Activated effector memory CD4-positive, alpha-beta T cell treated with Interleukin-2 at 50 U/mL for 16 hours (primary cell): Measurements from ENCODE around the gene RIMS1.

Experiments used
- DNase-seq: peaks from one replicate; pipeline ENCODE4 v3.0.0-alpha.2; 2020

Gene RIMS1

DNA sequence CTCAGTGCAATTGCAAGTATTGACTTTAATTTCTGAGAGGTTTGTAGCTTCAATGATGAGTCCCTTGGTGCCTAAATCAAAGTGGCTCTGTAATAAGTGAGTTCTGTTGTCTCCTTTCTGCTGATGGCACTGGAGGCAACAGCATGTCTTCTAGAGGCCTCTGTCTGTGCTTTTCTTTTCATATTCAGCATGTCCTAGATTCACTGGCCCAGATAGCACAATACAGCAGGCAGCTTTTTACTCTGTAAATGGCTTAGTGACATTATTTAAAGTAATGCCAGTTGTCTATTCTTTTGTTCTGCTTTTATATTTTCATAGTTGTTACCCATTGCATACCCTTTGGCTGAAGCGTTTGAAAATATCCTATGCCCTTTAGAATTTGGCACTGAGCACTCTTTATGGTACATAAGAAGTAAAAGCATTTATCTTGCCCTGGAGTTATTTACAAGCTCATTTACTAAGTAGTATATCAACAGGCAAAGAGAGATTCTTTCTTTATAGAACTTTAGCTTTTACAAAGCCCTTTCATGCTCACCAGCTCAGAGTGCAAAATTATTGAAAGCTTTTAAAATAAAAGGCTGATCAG is 464.0 kb downstream of the RIMS1 start:
- no peak for DNase-seq

DNA sequence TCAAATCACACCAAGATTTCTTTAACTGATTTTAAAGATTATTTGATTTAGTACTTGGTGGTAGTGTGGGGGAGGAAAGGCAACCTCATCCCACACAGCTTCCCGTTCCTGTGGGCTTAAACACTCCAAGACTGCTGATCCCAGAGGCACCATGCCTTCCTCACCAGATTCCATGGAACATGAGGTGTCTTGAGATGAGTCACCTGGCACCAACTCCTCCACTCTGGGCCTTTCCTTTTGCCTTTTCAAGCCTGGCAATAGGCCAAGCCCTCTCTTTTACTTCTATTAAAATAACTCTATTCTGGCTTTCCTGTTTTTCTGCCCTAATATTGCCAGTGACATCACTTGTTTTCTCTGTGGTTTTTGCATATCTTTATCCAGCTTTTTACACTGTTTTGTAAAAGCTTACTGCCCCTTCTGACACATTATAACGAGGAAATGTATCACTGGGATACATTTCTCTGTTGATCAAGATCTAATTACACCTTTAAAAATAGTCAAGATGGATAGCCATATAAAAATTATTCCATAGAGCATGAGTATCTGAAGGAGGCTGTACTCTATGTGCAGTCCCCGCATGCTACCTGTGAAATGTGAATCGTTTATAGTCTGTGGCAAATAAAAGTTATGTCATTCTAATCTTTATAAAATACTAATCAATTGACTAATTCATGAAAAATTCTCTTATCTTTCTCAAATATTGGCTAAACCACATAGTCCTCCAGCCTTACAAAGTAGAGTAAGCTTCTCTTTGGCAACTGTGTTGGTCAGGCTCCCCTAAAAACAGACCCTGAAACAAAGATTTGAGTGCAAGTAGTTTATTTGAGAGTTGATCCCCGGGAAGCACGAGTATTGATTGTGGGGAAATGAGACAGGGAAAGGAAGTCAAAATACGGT is 477.7 kb downstream of the RIMS1 start:
- no peak for DNase-seq

DNA sequence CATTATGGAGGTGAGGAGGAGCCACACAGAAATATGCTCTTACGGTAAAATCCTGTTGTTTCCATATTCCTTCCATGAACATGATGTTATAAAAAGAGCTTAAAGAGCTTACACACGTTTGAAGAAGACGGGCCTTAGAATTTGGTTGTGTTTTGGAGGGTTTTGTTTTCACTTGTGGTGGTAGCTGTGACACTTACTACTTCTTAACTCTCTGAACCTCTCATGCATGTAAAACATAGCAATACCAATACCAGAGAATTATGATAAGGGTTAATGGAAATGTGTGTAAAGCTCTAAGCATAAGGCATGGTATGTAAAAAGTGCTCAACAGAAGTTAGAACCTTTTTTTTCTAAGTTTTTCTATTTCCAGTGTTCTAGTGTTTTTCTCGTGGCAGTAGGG is 479.4 kb downstream of the RIMS1 start:
- no peak for DNase-seq

DNA sequence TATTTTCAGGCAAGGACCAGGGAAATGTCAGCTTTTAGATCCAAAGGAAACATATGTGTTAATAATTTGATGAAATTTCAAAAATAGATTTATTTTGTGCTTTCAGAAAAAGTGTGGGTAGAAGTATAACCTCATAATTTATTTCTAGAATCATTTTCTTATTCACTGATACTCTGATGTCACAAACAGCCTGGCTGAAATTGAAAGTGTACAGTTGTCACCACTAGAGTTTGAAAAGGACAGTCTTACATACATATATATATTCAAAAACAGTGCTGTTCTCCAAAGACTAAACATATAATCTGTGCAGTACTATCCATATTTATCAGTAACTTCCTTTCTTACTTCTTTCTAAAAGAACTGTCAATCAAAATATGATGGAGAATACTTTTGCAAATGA is 481.1 kb downstream of the RIMS1 start:
- no peak for DNase-seq

DNA sequence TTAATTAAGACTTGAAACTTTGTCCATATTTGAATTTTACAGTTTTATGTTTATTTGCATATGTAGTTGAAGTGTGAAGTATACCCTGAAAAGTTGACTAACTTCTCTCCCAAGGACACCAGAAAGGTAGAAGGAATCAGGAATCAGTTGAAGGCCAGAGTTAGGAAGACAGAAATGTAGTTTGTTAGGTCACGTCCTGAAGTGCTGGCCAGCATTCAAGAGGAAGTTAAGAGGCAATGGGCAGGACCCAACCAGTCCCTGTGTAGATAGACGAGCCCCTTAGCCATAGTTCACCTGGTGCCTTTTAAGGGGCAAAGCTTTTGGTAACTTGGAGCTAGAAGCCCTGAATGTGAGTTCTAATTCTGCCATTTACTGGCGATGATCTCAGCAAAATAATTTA is 485.1 kb downstream of the RIMS1 start:
- no peak for DNase-seq

DNA sequence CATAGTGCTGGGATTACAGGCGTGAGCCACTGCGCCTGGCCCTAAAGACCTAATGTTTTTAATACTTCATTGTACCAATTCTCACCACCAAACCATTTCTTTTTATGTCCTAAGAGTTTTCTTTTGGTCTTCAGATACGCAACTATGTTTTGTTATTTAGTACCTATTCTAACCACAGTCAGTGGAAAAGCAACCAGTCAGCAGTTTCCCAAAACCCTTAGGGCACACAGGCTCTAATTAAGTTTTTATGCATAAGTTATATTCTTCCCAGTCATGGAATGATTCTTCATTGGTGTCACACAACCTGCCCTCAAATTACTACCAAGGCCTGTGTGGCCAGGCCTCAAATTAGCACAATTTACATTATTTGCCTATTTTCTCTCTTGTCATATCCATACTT is 487.8 kb downstream of the RIMS1 start:
- no peak for DNase-seq

DNA sequence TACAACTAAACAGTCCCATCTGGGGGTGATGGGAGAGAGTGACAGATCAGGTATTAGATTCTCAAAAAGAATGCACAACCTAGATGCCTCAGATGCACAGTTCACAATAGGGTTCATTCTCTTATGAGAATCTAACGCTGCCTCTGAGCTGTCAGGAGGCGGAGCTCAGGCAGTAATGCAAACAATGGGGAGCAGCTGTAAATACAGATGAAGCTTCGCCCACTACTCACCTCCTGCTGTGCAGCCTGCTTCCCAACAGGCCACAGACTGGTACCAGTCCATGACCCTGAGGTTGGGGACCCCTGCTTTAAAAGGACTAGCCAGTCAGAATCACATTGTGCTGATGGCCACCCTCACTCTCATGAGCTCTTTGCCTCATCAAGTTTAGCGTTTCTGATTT is 488.5 kb downstream of the RIMS1 start:
- no peak for DNase-seq

DNA sequence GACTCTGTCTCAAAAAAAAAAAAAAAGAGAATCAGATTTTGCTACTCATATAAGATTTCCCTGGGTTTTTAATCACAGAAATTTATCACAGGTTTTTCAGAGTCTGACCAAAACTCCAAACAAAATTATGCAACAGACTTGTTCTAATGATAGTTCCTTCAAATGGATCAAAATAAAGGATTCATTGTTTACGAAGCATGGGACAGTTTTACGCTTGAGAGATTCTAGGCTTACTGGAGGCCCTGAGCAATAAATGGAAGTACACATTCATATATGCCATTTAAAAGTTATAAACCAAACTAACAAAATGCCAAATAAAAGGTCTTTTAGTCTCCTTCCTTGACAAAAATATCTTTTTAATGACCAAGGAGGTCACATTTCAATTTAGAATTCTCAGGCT is 490.4 kb downstream of the RIMS1 start:
- no peak for DNase-seq

DNA sequence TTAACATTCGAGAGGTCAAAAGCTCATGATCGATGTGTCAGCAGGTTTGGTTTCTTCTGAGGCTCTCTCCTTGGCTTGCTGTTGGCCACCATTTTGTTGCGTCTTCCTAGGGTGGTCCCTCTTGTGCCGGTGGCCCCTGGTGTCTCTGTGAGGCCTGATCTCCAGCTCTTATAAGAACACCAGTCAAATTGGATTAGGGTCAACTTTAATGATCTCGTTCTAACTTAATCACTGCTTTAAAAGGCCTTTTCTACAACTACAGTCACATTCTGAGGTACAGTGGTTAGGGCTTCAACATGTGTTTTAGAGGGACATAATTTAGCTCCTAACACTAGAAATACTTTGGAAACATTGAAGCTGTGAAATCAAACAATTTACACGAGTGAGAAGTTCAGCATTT is 494.7 kb downstream of the RIMS1 start:
- DNase-seq = no peak

DNA sequence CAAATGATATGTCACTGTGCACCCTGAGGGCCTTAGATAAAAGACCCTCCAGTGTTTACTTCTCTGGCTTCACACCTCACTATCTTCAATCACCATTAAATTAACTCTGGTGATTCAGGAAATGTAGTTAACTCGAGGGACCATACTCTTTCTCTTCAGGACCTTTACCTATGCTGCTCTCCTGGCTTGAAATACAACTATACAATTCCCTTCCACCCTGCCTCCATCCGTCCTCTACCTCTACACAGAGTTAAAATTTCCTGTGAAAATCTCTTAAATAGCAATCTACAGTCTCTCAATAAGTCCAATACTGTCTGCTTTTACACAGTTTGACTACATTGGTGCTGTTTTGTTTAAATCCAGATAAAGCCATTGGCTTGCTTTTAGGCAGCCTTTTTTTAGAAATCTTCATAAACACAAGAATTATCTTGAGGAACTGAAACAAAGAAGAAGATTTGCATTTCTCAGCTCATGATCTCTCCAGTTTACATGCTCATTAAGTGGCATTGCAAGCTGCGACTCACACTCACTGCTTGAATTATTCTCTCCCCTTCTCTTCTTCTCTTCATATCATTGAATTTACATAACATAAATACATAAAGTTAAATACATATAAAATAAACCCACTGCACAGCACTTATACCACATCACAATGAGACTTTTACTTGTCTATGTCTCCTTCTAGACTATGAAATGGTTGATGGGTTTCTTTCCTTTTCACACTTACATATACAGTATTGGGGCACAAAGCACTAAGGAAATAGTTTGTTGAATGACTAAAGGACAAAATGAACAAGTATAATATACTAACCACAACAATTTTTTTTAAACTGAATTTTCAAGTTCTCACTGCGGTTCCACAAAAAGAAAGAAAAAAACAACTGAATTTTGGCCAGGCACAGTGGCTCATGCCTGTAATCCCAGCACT is 496.5 kb downstream of the RIMS1 start:
- no peak for DNase-seq

DNA sequence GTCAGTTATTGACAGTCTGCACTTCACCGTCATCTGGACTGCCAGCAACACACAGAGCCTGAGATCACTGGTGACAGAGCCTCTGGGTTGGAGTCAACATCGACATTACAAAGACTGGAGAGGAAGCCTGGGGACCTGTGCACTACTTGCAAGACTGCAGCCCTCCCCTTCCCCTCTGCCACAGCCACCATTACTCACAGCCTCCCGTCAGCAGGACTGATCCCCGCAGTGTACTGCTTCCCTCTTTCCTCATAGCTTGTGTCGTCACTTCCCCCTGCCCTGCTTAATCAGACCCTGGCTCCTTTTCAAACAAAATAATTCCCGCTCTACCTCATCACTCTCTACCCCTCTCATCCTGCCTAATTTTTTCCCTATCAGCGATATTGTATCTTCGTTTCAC is 500.0 kb downstream of the RIMS1 start:
- DNase-seq = no peak

DNA sequence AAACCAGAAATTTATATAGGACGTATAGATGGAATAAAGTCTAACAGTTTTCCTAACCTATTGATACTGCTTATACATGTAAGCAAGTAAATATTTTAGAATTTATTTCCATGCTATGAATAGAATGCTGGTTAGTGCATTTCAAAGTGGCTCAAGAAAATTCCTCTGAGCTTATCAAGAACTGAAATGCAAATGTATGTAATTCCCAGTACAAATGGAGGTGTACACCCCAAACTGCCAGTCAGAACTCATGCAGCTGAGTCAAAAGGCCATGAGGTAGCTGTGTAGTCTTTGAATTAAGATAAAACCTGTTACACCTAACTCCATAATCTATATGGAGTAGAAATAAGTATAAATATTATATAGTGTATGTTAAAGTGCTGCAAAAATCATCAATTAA is 503.3 kb downstream of the RIMS1 start:
- no peak for DNase-seq

DNA sequence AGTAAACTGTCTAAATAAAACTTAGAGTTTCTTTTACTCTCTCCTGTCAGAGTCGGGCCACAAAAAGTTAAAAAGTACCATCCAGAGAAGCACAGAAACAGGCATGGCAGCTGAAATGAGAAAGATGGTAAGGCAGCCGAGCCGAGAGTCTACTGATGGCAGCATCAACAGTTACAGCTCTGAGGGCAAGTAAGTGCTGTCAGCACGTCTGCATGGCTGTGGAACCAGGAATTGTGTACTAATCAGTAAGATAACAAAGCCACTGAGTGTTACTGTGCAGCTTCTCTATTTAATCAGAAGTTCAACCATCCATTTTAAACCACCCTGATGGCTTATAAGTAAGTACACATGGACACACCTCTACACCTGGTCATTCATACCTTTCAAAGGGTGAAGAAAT is 504.2 kb downstream of the RIMS1 start:
- no peak for DNase-seq

DNA sequence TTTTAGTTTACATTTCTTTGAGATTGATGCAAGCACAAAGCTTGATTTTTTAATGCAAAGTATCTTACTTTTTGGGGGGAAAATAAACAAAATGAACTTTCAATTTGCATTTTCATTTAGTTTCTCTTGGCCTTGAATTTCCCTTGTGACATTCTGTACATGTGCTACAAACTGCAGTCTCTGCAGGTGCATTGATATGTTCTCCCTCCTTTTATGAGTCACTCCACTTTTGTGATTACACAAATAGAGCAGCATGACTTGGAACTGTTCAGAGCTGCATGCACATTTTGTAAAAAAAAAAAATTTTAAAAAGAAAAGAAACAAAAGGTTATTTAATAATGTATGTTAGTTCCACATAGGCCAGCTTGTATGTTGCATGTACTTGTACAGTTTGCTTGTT is 515.5 kb downstream of the RIMS1 start:
- DNase-seq = no peak

DNA sequence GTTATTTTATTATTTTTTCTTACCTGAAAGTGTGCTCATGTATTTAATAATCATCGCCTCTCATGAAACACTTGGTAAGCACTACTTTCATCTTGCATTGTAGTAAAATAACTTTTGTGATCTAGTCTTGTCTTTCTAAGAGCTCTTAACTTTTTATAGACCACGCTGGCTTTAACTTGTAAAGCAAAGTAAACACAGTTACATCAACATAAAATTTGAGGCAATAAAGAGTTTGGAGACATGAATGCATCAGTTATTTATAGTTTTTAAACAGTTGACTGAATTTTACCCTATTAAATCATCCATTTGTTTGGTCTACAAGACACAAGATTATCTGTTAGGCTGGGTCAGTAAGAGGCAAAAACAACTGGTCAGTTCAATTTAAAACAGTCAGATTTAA is 517.1 kb downstream of the RIMS1 start:
- no peak for DNase-seq

DNA sequence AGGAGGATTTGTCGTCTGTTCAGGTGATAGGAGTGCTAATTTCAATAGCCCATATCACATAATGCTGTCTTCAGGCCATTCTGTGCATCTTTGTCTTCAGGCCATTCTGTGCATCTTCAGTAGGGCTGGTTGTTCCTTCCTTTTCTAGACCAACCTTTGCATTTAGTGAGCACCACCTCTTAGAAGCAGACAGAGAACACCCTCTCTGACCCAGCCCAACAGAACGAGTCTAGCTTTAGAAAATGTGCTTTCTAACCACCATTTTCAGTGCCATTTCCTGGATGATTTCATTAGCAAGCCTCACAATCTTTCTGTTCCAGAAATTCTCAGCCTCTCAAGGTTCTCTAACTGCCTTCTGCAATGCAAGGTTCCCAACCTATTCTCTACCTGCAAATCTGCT is 520.2 kb downstream of the RIMS1 start:
- no peak for DNase-seq

DNA sequence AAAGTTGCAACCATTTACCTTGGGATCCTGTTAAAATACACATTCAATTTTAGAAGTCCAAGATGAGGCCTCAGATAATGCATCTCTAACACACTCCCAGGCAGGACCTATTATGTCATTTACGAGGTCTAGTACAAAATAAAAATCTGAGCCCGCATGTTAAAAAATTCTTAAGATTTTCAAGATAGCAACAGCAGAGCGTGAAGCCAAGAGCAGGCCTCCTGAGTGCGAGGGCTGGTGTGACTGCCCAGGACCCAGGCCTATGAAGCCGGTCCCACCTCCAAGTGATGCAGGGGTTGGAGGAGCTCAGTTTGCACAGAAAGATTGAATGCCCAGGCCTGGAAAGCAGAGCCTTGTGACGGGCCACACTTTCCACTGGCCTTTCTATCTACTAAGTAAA is 524.4 kb downstream of the RIMS1 start:
- DNase-seq = no peak

DNA sequence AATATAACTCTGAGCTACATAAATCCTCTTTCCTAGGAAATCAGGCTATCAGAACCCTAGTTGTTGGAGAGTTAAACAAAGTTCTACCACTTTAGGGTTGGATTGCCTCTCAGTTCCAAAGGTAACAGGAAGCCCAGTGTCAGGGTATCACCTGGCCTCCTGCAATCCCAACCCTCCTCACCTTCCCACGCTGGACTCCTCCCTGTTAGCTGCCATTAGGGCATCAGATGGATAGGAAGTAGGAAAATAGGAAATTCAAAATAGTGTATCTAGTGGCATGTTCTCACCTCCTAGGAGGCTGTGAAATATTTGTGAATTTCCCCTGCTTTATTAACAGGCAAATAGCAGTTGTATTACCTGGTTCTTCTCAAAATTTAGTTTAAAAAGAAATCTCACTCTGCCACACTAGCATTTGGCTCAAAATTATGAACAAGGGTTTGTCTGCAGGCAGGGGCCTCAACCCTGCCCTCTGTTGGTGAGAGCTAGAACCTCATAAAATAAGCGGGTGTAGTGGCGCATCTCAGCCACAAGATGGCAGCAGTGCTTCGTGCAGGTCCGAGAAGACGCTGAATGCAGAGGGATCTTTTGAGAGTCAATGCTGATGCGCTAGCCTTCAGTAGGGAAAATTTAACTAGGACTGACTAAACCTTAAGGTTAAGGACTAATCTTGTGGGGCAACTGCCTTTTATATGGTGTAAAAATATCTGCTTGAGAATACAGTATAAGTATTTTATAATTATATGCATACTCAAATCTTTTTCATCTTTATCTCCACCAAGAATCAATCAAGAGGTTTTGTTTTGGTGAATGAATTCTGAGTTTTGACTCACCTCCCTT is 525.7 kb downstream of the RIMS1 start:
- peak; percentile 65 for DNase-seq

DNA sequence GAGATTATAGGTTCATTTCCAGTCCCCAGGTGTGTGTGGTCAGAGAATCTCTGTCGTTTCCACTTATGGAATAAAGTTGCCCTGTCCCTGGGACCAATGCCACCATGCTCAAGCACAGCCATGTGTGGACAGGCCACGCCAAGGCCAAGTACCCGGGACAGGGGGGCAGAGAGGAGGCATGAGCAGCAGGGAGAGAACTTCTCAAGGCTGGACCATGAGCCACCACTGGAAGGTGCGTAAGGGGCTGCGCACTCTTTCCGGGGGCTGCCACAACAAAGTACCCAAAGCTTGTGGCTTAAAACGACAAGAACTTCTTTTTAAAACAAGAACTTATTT is 526.3 kb downstream of the RIMS1 start:
- DNase-seq = no peak

DNA sequence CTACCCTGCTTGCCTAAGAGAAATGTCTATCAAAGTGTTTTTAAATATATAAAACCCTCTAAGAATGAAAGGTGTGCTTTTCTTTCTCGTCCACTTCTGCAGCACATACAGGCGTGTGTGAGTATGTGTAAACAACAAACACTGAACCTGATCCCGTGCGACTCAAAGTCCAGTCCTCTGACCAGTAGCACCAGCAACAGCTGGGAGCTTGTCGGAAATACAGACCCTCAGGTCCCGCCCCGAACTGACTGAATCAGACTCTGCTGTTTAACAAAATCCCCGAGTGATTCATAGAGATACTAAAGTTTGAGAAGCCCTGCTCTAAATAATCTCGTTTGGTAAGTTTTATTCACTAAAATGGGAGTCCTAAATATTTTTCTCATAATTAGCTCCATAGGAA is 527.5 kb downstream of the RIMS1 start:
- no peak for DNase-seq

DNA sequence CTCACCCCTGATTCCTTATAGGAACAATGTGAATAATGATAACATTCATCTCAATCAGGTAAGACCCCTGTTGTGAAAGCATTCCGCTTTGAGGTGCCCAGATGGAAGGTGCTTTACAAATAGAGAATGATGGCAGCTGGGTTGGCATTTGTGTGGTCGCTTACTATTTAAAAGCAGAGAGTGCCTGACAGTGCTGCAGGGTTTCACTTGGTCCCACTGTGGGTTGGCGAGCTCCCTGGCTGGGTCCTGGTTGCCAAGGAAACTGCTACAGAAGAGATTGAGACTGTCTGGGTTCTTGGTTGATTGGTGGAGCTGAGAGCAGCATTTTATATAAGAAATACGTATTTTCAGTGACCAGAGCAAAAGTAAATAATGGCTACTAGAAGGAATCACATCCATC is 528.3 kb downstream of the RIMS1 start:
- no peak for DNase-seq

DNA sequence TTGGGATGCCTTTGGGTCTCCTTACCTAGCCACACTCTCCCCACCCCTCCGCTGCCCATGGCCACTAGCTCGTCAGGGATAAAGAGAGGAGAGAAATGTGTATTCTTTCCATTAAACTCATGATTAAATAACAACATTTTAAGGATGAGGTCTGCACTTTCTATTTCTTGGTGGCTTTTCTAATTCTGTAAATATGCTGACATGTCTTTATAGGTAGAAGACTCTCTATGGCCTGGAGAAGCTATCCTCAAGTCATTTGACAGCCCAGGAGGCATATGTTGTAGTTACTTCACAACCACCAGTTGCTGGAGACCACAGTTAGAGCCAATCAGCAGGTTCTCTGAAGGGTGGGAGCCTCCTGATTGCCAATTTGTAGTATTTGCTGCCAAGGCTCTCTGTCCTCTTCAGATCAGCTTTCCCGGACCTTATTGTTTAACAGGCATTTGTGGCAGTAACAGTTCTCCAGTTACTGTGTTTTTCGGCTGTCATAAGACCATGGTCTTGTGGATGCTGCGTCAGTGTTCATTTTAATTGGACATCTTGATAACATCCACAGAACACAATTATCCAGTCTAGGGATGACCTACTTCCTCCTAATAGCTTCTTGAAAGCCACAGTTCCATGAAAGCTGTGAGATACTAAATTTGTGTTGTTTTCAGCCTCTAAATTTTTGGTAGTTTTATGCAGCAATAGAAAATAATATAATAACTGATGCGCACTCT is 530.6 kb downstream of the RIMS1 start:
- no peak for DNase-seq
